ENCODE measurements around the gene PHYKPL.

- TF ChIP-seq EZH2 (IDR thresholded peaks at IDR 0.05) (no peak), POLR2AphosphoS5 (IDR thresholded peaks at IDR 0.05; ENCODE audit: borderline replicate concordance, low read depth, low read length) (no peak), FOXP2 (optimal IDR thresholded peaks at IDR 0.05; ENCODE audit: control extremely low read depth, extremely low read length, insufficient read depth) (no peak)
Observed at GRCh38 chr5:178252258-178252657, 19.7 kb upstream of the PHYKPL start.

All from SK-N-MC (cell line).